ENCODE data around the gene CAMK2N2.
A peak's percentile ranks its signal among the peaks of the same experiment; 100 is the strongest.

The CAMK2N2 gene

DNA sequence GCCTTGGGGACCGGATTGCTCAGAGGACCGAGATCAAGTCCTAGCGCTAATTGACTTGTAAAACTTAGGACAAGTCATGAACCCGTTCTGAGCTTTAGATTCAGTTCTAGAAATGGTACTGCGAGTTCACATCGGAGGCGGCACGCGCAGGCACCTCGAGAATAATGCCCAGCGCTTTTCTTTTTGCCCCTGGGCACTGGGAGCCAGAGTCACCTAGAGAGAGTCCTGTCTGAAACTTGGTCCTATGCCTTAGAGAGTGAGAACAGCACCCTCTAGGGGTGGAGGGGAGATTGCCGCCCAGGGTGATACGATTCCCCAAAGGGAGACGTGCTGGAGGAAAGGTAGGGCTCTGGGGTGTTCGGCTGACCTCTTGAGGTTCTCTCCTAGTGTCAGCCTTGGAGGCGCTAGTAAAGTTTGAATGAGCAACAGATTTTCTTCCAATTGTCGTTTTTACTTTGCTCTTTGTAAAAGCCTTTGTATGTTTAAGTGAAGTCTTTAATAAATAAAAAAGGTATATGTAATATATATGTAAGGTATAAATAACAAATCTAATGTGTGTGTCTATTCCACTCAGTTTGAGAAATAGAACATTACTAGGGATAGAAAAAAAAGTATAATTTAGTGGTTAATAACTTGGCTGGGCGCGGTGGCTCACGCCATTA is 11.1 kb downstream of the CAMK2N2 start:
- no CpG with 5 or more reads among the region's 20 CpGs for WGBS (ENCODE audit: extremely low coverage, insufficient coverage, low lambda C conversion rate)

DNA sequence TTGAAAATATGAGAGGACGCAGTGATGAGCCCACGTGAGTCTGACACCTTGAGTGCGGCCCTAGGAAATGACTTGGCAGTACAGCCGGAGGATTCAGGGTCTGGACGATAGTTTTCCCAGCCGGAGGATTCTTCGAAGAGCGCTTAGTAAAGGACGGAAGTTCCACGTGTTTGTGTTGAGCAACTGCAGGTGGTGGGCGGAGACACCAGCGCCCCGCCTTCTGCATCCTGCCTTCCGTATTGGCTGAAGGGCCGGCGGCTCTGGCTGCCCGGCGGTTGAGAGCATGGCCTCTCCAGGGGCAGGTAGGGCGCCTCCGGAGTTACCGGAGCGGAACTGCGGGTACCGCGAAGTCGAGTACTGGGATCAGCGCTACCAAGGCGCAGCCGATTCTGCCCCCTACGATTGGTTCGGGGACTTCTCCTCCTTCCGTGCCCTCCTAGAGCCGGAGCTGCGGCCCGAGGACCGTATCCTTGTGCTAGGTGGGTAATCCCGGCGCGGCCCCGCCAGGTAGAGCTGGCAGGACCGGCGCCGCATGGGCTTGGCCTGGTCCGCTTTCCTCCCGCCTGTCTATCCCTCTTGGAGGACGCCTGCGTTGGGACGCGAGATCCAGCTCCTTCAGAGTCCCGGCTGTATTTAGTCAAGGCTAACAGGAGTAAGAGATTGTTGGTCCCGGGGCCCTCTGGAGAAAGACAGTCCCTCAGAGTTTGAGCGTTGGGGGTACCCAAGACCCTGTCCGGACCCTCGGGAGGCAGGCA is 11.8 kb downstream of the CAMK2N2 start, which contains the start of gene EEF1AKMT4:
Gene EEF1AKMT4 (plus strand): TSS at position 261 of the 755 bp plus-strand sequence. CDS start 23 bp downstream, at position 284.
- Histone ChIP-seq H3K36me3 (ENCODE audit: control insufficient read depth, insufficient read depth, low read length) (peaks cover 2% of the 10 kb centered on the region), H3K4me2 (ENCODE audit: low read length) (peak within 1 kb of the TSS; percentile 98), H3K56ac (ENCODE audit: low read length) (peak within 1 kb of the TSS; percentile 98), H2BK15ac (replicated peaks; ENCODE audit: low read depth) (no peak within 1 kb of the TSS), H3K27me3 (ENCODE audit: insufficient read depth, low read length, poor library complexity) (no peaks in the 10 kb centered on the region), H3K79me2 (ENCODE audit: control insufficient read depth, insufficient read depth, low read length) (peaks cover 4% of the 10 kb centered on the region), H2AK5ac (ENCODE audit: low read length) (no peak within 1 kb of the TSS), H3K79me1 (ENCODE audit: low read length) (peaks cover 2% of the 10 kb centered on the region), H4K5ac (ENCODE audit: low read length) (peak within 1 kb of the TSS; percentile 50), H3K9ac (ENCODE audit: low read length) (peak within 1 kb of the TSS; percentile 94), H3K18ac (ENCODE audit: low read length) (peak within 1 kb of the TSS; percentile 64), H3K4me3 (ENCODE audit: low read length) (peak within 1 kb of the TSS; percentile 85), H3K23ac (ENCODE audit: low read length) (peak within 1 kb of the TSS; percentile 59), H3K27ac (ENCODE audit: low read depth, low read length) (peak within 1 kb of the TSS; percentile 45), H4K8ac (ENCODE audit: low read depth, low read length) (peak within 1 kb of the TSS; percentile 67), H3K4me1 (ENCODE audit: control insufficient read depth, low read depth, low read length) (no peaks in the 10 kb centered on the region), H2BK5ac (ENCODE audit: low read length) (peak within 1 kb of the TSS; percentile 96), H3K4ac (ENCODE audit: low read depth, low read length) (peak within 1 kb of the TSS; percentile 38), H2BK120ac (ENCODE audit: low read depth, low read length) (no peak within 1 kb of the TSS)
- DNase-seq = peak; percentile 100
- no CpG with 5 or more reads among the region's 54 CpGs for WGBS (ENCODE audit: extremely low coverage, insufficient coverage, low lambda C conversion rate)

More for the DNA sequence above, 11.1 kb downstream of the CAMK2N2 start:
- H3K79me1 ChIP-seq (ENCODE audit: low read length) = peaks cover 2% of the 10 kb centered on the region
- DNase-seq = peak; percentile 97
- H2AK5ac ChIP-seq (ENCODE audit: low read length) = no peak overlapping the region
- peaks cover 4% of the 10 kb centered on the region for H3K79me2 ChIP-seq (ENCODE audit: control insufficient read depth, insufficient read depth, low read length)
- no peak overlapping the region for H2BK5ac ChIP-seq (ENCODE audit: low read length)
- peak overlapping the region; percentile 85 for H3K4me3 ChIP-seq (ENCODE audit: low read length)
- H4K5ac ChIP-seq (ENCODE audit: low read length) = no peak overlapping the region
- H3K27me3 ChIP-seq (ENCODE audit: insufficient read depth, low read length, poor library complexity) = no peaks in the 10 kb centered on the region
- H3K56ac ChIP-seq (ENCODE audit: low read length) = peak overlapping the region; percentile 96
- peak overlapping the region; percentile 93 for H3K4me2 ChIP-seq (ENCODE audit: low read length)
- peak overlapping the region; percentile 45 for H3K27ac ChIP-seq (ENCODE audit: low read depth, low read length)
- no peak overlapping the region for H3K4ac ChIP-seq (ENCODE audit: low read depth, low read length)
- H2BK120ac ChIP-seq (ENCODE audit: low read depth, low read length) = no peak overlapping the region
- no peak overlapping the region for H3K18ac ChIP-seq (ENCODE audit: low read length)
- no peak overlapping the region for H3K23ac ChIP-seq (ENCODE audit: low read length)
- no peak overlapping the region for H2BK15ac ChIP-seq (replicated peaks; ENCODE audit: low read depth)
- no peak overlapping the region for H4K8ac ChIP-seq (ENCODE audit: low read depth, low read length)
- no peaks in the 10 kb centered on the region for H3K36me3 ChIP-seq (ENCODE audit: control insufficient read depth, insufficient read depth, low read length)
- H3K9ac ChIP-seq (ENCODE audit: low read length) = peak overlapping the region; percentile 86
- no peaks in the 10 kb centered on the region for H3K4me1 ChIP-seq (ENCODE audit: control insufficient read depth, low read depth, low read length)

DNA sequence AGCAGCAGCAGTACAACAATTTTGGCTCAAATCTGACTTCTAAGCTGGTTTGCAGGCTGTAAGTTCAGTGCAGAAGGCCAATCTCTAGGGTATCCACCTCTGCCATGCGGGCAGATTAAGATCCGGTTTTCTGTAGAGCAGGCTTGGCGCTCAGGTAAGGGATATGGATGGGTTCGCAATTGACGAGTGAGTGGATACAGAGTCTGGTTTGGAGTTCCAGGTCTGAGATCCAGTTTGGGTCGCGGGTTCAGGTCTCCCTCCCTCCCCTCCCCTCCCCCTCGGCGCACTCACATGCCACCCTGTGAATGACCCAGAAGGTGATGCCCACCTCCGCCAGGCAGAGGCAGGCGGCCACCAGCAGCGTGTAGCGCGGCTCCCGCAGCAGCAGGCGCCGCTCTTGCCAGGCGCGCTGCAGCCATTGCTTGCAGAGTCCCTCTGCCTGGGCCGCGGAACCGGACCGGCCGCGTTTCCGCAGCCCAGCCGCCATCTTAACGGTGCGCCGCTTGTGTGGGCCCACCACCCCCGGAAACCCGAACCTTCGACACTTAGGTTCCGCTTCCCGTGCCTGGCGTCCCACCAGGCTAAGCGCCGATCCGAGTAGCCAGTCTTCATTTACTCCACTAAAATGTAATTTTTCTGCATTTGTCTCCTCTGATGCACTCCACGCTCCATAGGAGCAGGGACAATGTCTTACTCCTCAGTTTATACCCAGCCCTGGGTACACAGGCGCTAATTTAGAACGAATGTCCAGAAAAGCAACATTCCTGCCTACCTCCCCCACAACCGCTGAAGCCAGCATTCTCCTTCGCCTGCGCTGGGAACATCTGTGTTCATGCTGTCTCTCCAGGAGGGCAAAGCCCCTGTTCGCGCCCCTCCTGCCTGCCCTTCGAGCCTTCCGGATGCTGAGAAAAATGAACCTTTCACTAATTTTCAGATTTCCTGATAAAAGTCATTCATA is 12.6 kb downstream of the CAMK2N2 start, which contains the start of gene ALG3:
Gene ALG3 (minus strand): TSS at position 509 of the 958 bp plus-strand sequence. CDS start 22 bp downstream, at position 487.
- H3K79me1 ChIP-seq (ENCODE audit: low read length) = peaks cover 2% of the 10 kb centered on the region
- peak within 1 kb of the TSS; percentile 38 for H3K4ac ChIP-seq (ENCODE audit: low read depth, low read length)
- H2AK5ac ChIP-seq (ENCODE audit: low read length) = peak within 1 kb of the TSS; percentile 7

DNA sequence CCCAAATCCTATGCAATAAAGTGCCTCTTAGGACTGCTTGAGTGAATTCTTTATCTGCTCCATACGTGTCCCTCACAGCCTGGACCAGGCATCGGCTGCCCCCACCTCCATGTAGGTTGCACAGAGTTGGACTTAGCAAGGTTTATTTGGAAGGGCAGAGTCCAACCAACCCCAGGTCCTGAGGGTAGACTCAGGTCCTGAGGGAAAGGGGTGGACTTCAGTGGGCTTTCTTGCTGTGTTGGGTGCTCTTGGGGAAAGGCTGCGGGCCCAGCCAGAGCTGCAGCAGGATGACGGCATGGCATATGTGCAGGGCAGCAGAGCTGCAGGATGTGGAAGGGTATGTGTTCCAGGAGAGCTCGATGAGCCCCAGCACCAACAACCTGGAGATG is 19.1 kb downstream of the CAMK2N2 start:
- no peak for DNase-seq
- H4K8ac ChIP-seq (ENCODE audit: low read depth, low read length) = no peak overlapping the region
- peaks cover 2% of the 10 kb centered on the region for H3K36me3 ChIP-seq (ENCODE audit: control insufficient read depth, insufficient read depth, low read length)
- no peak overlapping the region for H2AK5ac ChIP-seq (ENCODE audit: low read length)
- H2BK120ac ChIP-seq (ENCODE audit: low read depth, low read length) = no peak overlapping the region
- H3K79me2 ChIP-seq (ENCODE audit: control insufficient read depth, insufficient read depth, low read length) = no peaks in the 10 kb centered on the region
- no peak overlapping the region for H3K9ac ChIP-seq (ENCODE audit: low read length)
- H3K4me1 ChIP-seq (ENCODE audit: control insufficient read depth, low read depth, low read length) = no peaks in the 10 kb centered on the region
- no peak overlapping the region for H3K18ac ChIP-seq (ENCODE audit: low read length)
- no peak overlapping the region for H3K4me2 ChIP-seq (ENCODE audit: low read length)
- no peak overlapping the region for H3K23ac ChIP-seq (ENCODE audit: low read length)
- H2BK5ac ChIP-seq (ENCODE audit: low read length) = no peak overlapping the region
- H3K4me3 ChIP-seq (ENCODE audit: low read length) = no peak overlapping the region
- H3K79me1 ChIP-seq (ENCODE audit: low read length) = no peaks in the 10 kb centered on the region
- no peak overlapping the region for H3K56ac ChIP-seq (ENCODE audit: low read length)
- no peak overlapping the region for H2BK15ac ChIP-seq (replicated peaks; ENCODE audit: low read depth)
- H3K27ac ChIP-seq (ENCODE audit: low read depth, low read length) = no peak overlapping the region
- H3K27me3 ChIP-seq (ENCODE audit: insufficient read depth, low read length, poor library complexity) = no peaks in the 10 kb centered on the region
- WGBS (ENCODE audit: extremely low coverage, insufficient coverage, low lambda C conversion rate) = no CpG with 5 or more reads among the region's 5 CpGs
- H3K4ac ChIP-seq (ENCODE audit: low read depth, low read length) = no peak overlapping the region
- no peak overlapping the region for H4K5ac ChIP-seq (ENCODE audit: low read length)

More for the DNA sequence above, 12.6 kb downstream of the CAMK2N2 start, which contains the start of gene ALG3:
- H2BK15ac ChIP-seq (replicated peaks; ENCODE audit: low read depth) = no peak within 1 kb of the TSS
- H3K4me2 ChIP-seq (ENCODE audit: low read length) = peak within 1 kb of the TSS; percentile 98
- H3K36me3 ChIP-seq (ENCODE audit: control insufficient read depth, insufficient read depth, low read length) = peaks cover 2% of the 10 kb centered on the region
- H4K5ac ChIP-seq (ENCODE audit: low read length) = peak within 1 kb of the TSS; percentile 50
- peak within 1 kb of the TSS; percentile 67 for H4K8ac ChIP-seq (ENCODE audit: low read depth, low read length)
- peak within 1 kb of the TSS; percentile 45 for H3K27ac ChIP-seq (ENCODE audit: low read depth, low read length)
- H3K4me1 ChIP-seq (ENCODE audit: control insufficient read depth, low read depth, low read length) = no peaks in the 10 kb centered on the region
- H3K9ac ChIP-seq (ENCODE audit: low read length) = peak within 1 kb of the TSS; percentile 94
- no peaks in the 10 kb centered on the region for H3K27me3 ChIP-seq (ENCODE audit: insufficient read depth, low read length, poor library complexity)
- H3K79me2 ChIP-seq (ENCODE audit: control insufficient read depth, insufficient read depth, low read length) = peaks cover 4% of the 10 kb centered on the region
- peak within 1 kb of the TSS; percentile 85 for H3K4me3 ChIP-seq (ENCODE audit: low read length)
- peak within 1 kb of the TSS; percentile 96 for H2BK5ac ChIP-seq (ENCODE audit: low read length)
- H3K23ac ChIP-seq (ENCODE audit: low read length) = peak within 1 kb of the TSS; percentile 59
- peak; percentile 93 for DNase-seq
- H3K56ac ChIP-seq (ENCODE audit: low read length) = peak within 1 kb of the TSS; percentile 98
- H3K18ac ChIP-seq (ENCODE audit: low read length) = peak within 1 kb of the TSS; percentile 64
- no CpG with 5 or more reads among the region's 49 CpGs for WGBS (ENCODE audit: extremely low coverage, insufficient coverage, low lambda C conversion rate)
- H2BK120ac ChIP-seq (ENCODE audit: low read depth, low read length) = no peak within 1 kb of the TSS

Data from mesendoderm (in vitro differentiated cells).